Lower lobe of right lung (tissue), 2 donors: ENCODE results near the gene GRIK4. TPM values are rescaled to one million over a fixed set of nuclear protein-coding genes. Genes with fewer than 3 reads are reported as not detected.

Source experiments
- ATAC-seq, 2 donors: fragments of 200-7000 bp; cut with Tn5 transposase; one replicate each; pipeline ENCODE4 v1.9.1; 2020 to 2022; ENCODE audit warnings: mild to moderate bottlenecking in 2 of 2, moderate library complexity in 2 of 2
- DNase-seq: peaks from one replicate; pipeline ENCODE4 v3.0.0-alpha.2; 2020
- H3K27ac ChIP-seq: fragments of 200-600 bp; one replicate; pipeline ENCODE4 v1.8.0; 2022
- H3K27me3 ChIP-seq: fragments of 200-600 bp; one replicate; pipeline ENCODE4 v1.8.0; 2022; ENCODE audit warnings: low read depth
- H3K36me3 ChIP-seq: fragments of 200-600 bp; one replicate; pipeline ENCODE4 v1.8.0; 2022; ENCODE audit warnings: mild to moderate bottlenecking
- H3K4me1 ChIP-seq: fragments of 200-600 bp; one replicate; pipeline ENCODE4 v1.8.0; 2022
- H3K4me3 ChIP-seq: fragments of 200-600 bp; one replicate; pipeline ENCODE4 v1.8.0; 2022; ENCODE audit warnings: mild to moderate bottlenecking
- H3K9me3 ChIP-seq: fragments of 200-600 bp; one replicate; pipeline ENCODE4 v1.8.0; 2022
- intact Hi-C: fragments of 100-400 bp; cut with DNase I; formaldehyde crosslinking; loops from one replicate; pipeline ENCODE4 v1.11.0; 2022
- total RNA-seq: library from RNA; stranded (reverse); fragmentation: NEBNext Ultra II Directional; extraction: Animal tissue kit (Norgen Biotek cat#: 25700); gene quantifications from one replicate; pipeline ENCODE4 v1.2.1, GENCODE V29; 2021
- TF ChIP-seq, protein P1 (sequence below): fragments of 200-600 bp; IDR thresholded peaks from one replicate; pipeline ENCODE4 v1.8.0; 2022; ENCODE audit warnings: antibody characterized with exemption, mild to moderate bottlenecking
- donor health status: DM: no; HTN: yes; CAD: no; lungs with severe emphysema.

GRIK4 gene
- total RNA-seq, 1 donor from 2014 or later = 2.2 TPM

DNA sequence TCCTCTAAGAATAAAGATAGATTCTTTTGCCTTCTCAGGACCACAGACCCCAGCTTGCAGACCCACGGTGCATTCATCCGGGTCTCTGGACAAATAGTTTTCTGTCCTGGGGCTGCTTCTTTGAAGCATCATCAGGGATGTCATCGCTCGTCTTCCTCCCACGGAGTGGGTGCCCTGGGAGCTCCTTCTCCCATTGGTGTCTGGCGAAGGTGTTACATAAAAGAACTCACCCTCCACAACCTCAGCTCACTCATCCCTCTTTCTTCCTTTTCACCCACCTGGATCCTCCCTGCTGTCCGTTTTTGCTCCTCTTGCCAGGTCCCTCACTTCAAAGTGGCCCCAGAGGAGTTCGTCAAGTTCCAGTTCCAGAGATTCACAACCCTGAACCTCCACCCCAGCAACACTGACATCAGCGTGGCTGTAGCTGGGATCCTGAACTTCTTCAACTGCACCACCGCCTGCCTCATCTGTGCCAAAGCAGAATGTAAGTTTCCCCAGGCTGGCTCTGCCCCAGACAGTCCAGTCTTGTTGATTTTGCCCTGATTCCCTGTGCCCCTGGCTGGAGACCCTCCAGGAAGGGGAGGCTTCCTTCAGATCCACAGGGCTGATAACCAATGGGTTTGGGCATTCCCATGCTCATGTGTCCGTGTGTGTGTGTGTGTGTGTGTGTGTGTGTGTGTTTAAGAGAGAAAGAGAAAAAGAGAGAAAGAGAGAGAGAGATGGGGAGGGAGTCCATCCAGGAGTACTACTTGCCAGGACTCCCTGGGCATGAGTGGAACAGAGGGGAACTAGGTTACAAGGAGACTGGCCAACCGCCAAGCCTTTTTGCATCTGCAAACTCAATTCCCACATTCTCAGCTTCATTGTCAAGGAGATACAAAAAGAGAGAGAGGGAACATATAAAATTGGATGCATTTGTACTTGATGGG is 308.2 kb downstream of the GRIK4 start:
- Histone ChIP-seq H3K9me3 (no peaks in the 10 kb centered on the region), H3K27me3 (no peaks in the 10 kb centered on the region), H3K4me1 (no peaks in the 10 kb centered on the region), H3K36me3 (no peaks in the 10 kb centered on the region), H3K4me3 (no peak overlapping the region), H3K27ac (no peak overlapping the region)
- intact Hi-C loops = no loop called here
- DNase-seq (no peak), ATAC-seq (no peak)
- TF ChIP-seq, protein P1, sequence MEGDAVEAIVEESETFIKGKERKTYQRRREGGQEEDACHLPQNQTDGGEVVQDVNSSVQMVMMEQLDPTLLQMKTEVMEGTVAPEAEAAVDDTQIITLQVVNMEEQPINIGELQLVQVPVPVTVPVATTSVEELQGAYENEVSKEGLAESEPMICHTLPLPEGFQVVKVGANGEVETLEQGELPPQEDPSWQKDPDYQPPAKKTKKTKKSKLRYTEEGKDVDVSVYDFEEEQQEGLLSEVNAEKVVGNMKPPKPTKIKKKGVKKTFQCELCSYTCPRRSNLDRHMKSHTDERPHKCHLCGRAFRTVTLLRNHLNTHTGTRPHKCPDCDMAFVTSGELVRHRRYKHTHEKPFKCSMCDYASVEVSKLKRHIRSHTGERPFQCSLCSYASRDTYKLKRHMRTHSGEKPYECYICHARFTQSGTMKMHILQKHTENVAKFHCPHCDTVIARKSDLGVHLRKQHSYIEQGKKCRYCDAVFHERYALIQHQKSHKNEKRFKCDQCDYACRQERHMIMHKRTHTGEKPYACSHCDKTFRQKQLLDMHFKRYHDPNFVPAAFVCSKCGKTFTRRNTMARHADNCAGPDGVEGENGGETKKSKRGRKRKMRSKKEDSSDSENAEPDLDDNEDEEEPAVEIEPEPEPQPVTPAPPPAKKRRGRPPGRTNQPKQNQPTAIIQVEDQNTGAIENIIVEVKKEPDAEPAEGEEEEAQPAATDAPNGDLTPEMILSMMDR = no peak

DNA sequence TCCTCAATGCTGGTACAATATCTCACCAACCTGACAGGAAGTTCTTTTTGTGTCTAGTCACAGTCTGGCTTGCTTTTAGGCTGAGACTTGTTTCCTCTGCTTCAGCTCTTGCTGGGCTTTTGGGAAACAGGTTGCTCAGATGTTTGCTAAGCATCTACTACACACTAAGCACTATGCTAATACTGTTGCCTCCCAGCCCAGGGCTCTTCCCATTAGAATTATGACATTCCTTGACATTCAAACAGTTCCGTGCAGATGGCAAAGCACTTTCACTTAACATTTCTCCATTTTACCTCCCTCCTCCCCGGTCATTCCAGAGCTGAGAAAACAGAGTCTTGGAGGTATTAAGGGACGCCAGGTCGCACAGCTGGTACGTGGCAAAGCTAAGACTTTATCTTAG is 311.6 kb downstream of the GRIK4 start:
- H3K4me3 ChIP-seq = no peak overlapping the region
- H3K36me3 ChIP-seq = no peaks in the 10 kb centered on the region
- TF ChIP-seq, protein P1 = no peak
- H3K9me3 ChIP-seq = no peaks in the 10 kb centered on the region
- ATAC-seq (no peak), DNase-seq (no peak)
- H3K4me1 ChIP-seq = no peaks in the 10 kb centered on the region
- intact Hi-C loops = no loop called here
- H3K27me3 ChIP-seq = peaks cover 4% of the 10 kb centered on the region
- no peak overlapping the region for H3K27ac ChIP-seq

DNA sequence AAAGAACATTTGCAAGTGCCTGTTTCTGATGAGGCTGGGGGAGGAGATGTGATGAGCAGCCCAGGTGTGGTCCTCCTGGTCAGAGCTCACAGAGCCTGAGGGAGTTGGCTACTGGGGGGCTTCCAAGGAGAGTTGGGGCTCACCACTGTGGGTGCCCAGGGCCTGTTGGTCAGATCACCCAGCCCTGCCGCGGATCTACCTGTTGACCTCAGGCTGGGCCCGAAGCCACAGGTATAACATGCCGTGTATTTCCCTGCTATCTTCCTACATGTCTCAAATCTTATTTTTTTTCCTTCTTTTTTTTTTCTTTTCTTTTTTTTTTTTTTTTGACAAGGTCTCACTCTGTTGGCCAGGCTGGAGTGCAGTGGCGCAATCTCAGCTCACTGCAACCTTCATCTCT is 312.7 kb downstream of the GRIK4 start:
- peaks cover 4% of the 10 kb centered on the region for H3K27me3 ChIP-seq
- H3K4me1 ChIP-seq = no peaks in the 10 kb centered on the region
- intact Hi-C loops = no loop called here
- no peak overlapping the region for H3K27ac ChIP-seq
- H3K9me3 ChIP-seq = no peaks in the 10 kb centered on the region
- TF ChIP-seq, protein P1 = no peak
- ATAC-seq (no peak), DNase-seq (no peak)
- no peaks in the 10 kb centered on the region for H3K36me3 ChIP-seq
- no peak overlapping the region for H3K4me3 ChIP-seq

DNA sequence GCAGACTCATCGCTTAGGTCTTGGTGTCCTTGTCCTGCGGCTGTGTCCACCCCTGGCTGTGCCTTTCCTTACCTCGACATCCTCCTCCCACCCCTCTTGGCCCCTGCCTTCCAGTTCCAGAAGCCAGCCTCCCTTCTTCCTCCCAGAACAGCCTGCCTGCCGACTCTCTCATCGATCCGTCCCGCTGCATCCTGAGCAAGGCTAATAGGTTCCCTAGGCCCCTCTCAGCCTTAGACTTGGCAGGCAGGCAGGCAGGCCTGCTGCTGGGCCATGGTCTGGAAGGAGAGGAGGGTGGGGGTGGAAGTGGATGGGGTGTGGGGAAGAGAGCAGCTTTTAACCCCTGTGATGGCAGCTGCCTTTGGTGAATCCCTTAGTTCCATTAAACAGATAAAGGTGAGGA is 315.6 kb downstream of the GRIK4 start:
- Histone ChIP-seq H3K4me1 (no peaks in the 10 kb centered on the region), H3K36me3 (no peaks in the 10 kb centered on the region), H3K27me3 (peaks cover 4% of the 10 kb centered on the region), H3K27ac (no peak overlapping the region), H3K4me3 (no peak overlapping the region), H3K9me3 (no peaks in the 10 kb centered on the region)
- TF ChIP-seq, protein P1 = no peak
- no peak for ATAC-seq
- DNase-seq = no peak
- intact Hi-C loops = no loop called here

DNA sequence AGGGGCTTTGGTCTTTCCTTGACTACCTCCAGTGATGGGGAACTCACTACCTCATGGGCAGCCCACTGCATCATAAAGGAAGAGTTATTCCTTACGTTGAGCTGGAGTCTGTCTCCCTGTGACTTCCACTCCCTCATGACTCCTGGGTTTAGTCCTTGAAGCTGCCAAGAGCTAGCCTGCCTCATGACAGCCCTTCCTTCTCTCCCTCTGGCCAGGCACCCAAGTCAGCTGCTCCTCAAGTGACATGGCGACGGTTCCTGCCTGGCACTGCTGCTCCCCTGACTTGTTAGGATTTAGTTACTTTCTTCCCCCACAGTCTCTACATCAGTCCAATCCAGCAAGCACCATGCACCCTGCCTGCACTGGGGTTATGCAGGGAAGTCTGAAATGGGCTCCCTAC is 316.3 kb downstream of the GRIK4 start:
- Histone ChIP-seq H3K4me3 (no peak overlapping the region), H3K27ac (no peak overlapping the region), H3K9me3 (no peaks in the 10 kb centered on the region), H3K4me1 (no peaks in the 10 kb centered on the region), H3K27me3 (peaks cover 4% of the 10 kb centered on the region), H3K36me3 (no peaks in the 10 kb centered on the region)
- ATAC-seq (no peak), DNase-seq (no peak)
- TF ChIP-seq, protein P1 = no peak
- intact Hi-C loops = no loop called here
